ENCODE results near the gene FSD2.
A peak's percentile ranks its signal among the peaks of the same experiment; 100 is the strongest.
"Not testable (repeated sequence)": the region's sequence is repeated elsewhere in the genome, so short reads cannot be mapped to it uniquely, and the experiment has no call there.

The FSD2 gene

GRCh38 chr15:82737975-82738374, 67.9 kb downstream of the FSD2 start:
- DNase-seq (ENCODE audit: low spot score), result no peak

GRCh38 chr15:82731527-82731926, 74.3 kb downstream of the FSD2 start:
- DNase-seq (ENCODE audit: low spot score), result no peak

GRCh38 chr15:82730022-82730530, 75.8 kb downstream of the FSD2 start:
- no peak for DNase-seq (ENCODE audit: low spot score)

- DNase-seq (ENCODE audit: low spot score), result no peak
Observed at GRCh38 chr15:82726816-82727215, 79.1 kb downstream of the FSD2 start.

GRCh38 chr15:82715003-82715402, 90.9 kb downstream of the FSD2 start:
- DNase-seq (ENCODE audit: low spot score), result no peak

- DNase-seq (ENCODE audit: low spot score), result no peak
Observed at GRCh38 chr15:82714016-82714415, 91.9 kb downstream of the FSD2 start.

- no peak for DNase-seq (ENCODE audit: low spot score)
Observed at GRCh38 chr15:82712036-82712435, 93.8 kb downstream of the FSD2 start.

GRCh38 chr15:82710926-82711490, 94.9 kb downstream of the FSD2 start:
- DNase-seq (ENCODE audit: low spot score), result no peak

- no peak for DNase-seq (ENCODE audit: low spot score)
Observed at GRCh38 chr15:82710208-82710555, 95.7 kb downstream of the FSD2 start.

GRCh38 chr15:82709421-82710207, 96.3 kb downstream of the FSD2 start, which contains the start of gene AP3B2:
AP3B2 (minus strand) TSS chr15:82709875; CDS start chr15:82709706, 169 bp downstream.
- DNase-seq (ENCODE audit: low spot score), result peak; percentile 87

GRCh38 chr15:82709081-82709420, 96.8 kb downstream of the FSD2 start:
- DNase-seq (ENCODE audit: low spot score), result no peak

- not testable (repeated sequence) for DNase-seq (ENCODE audit: low spot score)
Observed at GRCh38 chr15:82705856-82706255, 100.0 kb downstream of the FSD2 start.

All from cerebellar cortex (tissue), 1 donor.